Aorta (tissue), 5 donors: ENCODE results near the gene CCNT1. TPM values are rescaled to one million over a fixed set of nuclear protein-coding genes. Genes with fewer than 3 reads are reported as not detected.
A peak's percentile ranks its signal among the peaks of the same experiment; 100 is the strongest.

Experiments used
- ATAC-seq: fragments of 200-7000 bp; cut with Tn5 transposase; one replicate; pipeline ENCODE4 v1.9.1; 2022; ENCODE audit warnings: moderate library complexity; ENCODE audit not compliant: low FRiP score
- DNase-seq, 2 donors: peaks; one replicate each; pipeline ENCODE4 v3.0.0-alpha.2; 2020
- H3K27ac ChIP-seq, 2 donors: one replicate each; pipeline ENCODE4 v1.5.1; 2013; ENCODE audit warnings: low read length in 2 of 2, mild to moderate bottlenecking in 2 of 2, moderate library complexity in 2 of 2, control low read depth in 1 of 2, inconsistent platforms in 1 of 2, low read depth in 1 of 2
- H3K27me3 ChIP-seq, 2 donors: one replicate each; pipeline ENCODE4 v1.6.1; 2013; ENCODE audit warnings: control low read depth in 1 of 2, low read length in 1 of 2, mild to moderate bottlenecking in 1 of 2, moderate library complexity in 1 of 2; ENCODE audit not compliant: insufficient read depth in 2 of 2, control insufficient read depth in 1 of 2
- H3K36me3 ChIP-seq, 2 donors: one replicate each; pipeline ENCODE4 v1.6.1; 2013; ENCODE audit warnings: control low read depth in 1 of 2, low read length in 1 of 2, mild to moderate bottlenecking in 1 of 2; ENCODE audit not compliant: insufficient read depth in 2 of 2, control insufficient read depth in 1 of 2
- H3K4me1 ChIP-seq, 2 donors: one replicate each; pipeline ENCODE4 v1.6.1; 2013; ENCODE audit warnings: low read length in 2 of 2, control low read depth in 1 of 2, mild to moderate bottlenecking in 1 of 2, moderate library complexity in 1 of 2; ENCODE audit not compliant: insufficient read depth in 2 of 2, control insufficient read depth in 1 of 2
- H3K4me3 ChIP-seq, 2 donors: one replicate each; pipeline ENCODE4 v1.5.1; 2013; ENCODE audit warnings: low read length in 2 of 2, control low read depth in 1 of 2, mild to moderate bottlenecking in 1 of 2
- H3K9me3 ChIP-seq: one replicate; pipeline ENCODE4 v1.6.1; 2013; ENCODE audit warnings: mild to moderate bottlenecking, low read length; ENCODE audit not compliant: control insufficient read depth
- WGBS, 2 donors: extraction: QIAGEN DNeasy Blood & Tissue Kit; methylation state at CpG; one replicate each; pipeline ENCODE4 v1.1.7; 2013; 5-methylcytosine and 5-hydroxymethylcytosine counted together
- intact Hi-C, 2 donors: fragments of 100-400 bp; cut with DNase I; formaldehyde crosslinking; loops; one replicate each; pipeline versions ENCODE4 v1.14.2 to v1.15.0; 2022
- long read RNA-seq, 2 donors: library from polyadenylated mRNA; unstranded; transcript quantifications; one replicate each; pipeline ENCODE4 v2.0.0, GENCODE V29; 2020 to 2021
- polyA plus RNA-seq, 2 donors: library from polyadenylated mRNA; stranded (reverse); fragments of 200-250 nt; gene quantifications; one replicate each; pipeline ENCODE4 v1.2.3, GENCODE V29; 2013
- total RNA-seq, 2 donors: library from RNA; stranded (reverse); fragmentation: NEBNext Ultra II Directional; extraction: Animal tissue kit (Norgen Biotek cat#: 25700); gene quantifications; one replicate each; pipeline ENCODE4 v1.2.1, GENCODE V29; 2021
- donor health status: healthy with polysubstance abuse.
- donor health status: Bipolar disorder and iron deficiency.
- donor health status: DM: no; HTN: no; CAD: no.
- donor health status: DM: no; HTN: no; CAD: no.
- donor health status: DM: yes; HTN: yes; CAD: no.

Gene CCNT1
- total RNA-seq (10 to 100 TPM; 36.7 to 42.0 TPM), polyA plus RNA-seq (1 to 10 TPM; 3.9 to 7.4 TPM)
- long read RNA-seq, donor 1, full-length matches to known transcripts = 3 of 6 reads
- long read RNA-seq, donor 1, partial matches to known transcripts = 0 of 6 reads
- long read RNA-seq, donor 1, other reads (novel, unspliced or antisense) = 3 of 6 reads
- long read RNA-seq, donor 2, full-length matches to known transcripts = 1 of 4 reads
- long read RNA-seq, donor 2, partial matches to known transcripts = 0 of 4 reads
- long read RNA-seq, donor 2, other reads (novel, unspliced or antisense) = 3 of 4 reads

- peak within 1 kb of the TSS; percentile 61 to 81 for H3K4me3 ChIP-seq
- 0% methylated on average over 57 to 61 of the region's 61 CpGs for WGBS, 2 donors
- ATAC-seq (peak; percentile 97), DNase-seq (peak; percentile 100)
- no peaks in the 10 kb centered on the region for H3K27me3 ChIP-seq
- peaks cover 0 to 3% of the 10 kb centered on the region in 2 donors for H3K4me1 ChIP-seq
- intact Hi-C loops = loop anchor here in 1 of 2 donors (1.0 kb wide), 1 partner anchor 34 kb away; the partner anchor contains the start of gene KANSL2
- no peaks in the 10 kb centered on the region for H3K36me3 ChIP-seq
- H3K27ac ChIP-seq = peak within 1 kb of the TSS; percentile 31 to 91
- no peaks in the 10 kb centered on the region for H3K9me3 ChIP-seq
Measured at GRCh38 chr12:48716493-48717251, at the start of gene CCNT1. CCNT1 (minus strand) TSS chr12:48716707; CDS start chr12:48716675, 32 bp downstream.

DNA sequence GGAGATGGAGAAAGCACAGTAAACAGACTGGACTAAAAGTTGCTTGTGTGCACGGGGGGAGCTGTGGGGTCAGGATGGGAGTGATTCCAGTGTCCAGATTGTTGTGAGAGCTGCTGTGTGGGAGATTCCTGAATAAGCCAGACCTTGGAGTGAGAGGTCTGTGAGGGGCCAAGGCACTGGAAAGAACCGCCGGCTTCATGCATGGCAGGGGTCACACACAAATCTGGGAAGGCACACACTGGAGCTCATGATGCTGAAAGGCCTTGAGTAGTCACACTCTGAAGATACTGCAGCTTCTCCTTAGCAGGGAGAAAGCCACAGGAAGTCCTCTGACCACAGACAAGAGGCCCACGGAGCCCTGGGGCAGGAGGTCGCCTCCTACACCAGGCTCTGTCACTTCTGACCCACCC is 49.3 kb upstream of the CCNT1 start:
- DNase-seq (peak in 1 of 2 donors; percentile 51), ATAC-seq (no peak)
- no peaks in the 10 kb centered on the region for H3K9me3 ChIP-seq
- H3K4me3 ChIP-seq = no peak overlapping the region
- no peak overlapping the region for H3K27ac ChIP-seq
- H3K4me1 ChIP-seq = no peaks in the 10 kb centered on the region
- 70 to 77% methylated on average over 5 of the region's 5 CpGs for WGBS, 2 donors
- intact Hi-C loops = no loop called here
- no peaks in the 10 kb centered on the region for H3K27me3 ChIP-seq
- H3K36me3 ChIP-seq = peaks cover 0 to 1% of the 10 kb centered on the region in 2 donors

GRCh38 chr12:48764521-48764920 is 48.0 kb upstream of the CCNT1 start:
- no peak overlapping the region for H3K4me3 ChIP-seq
- no peaks in the 10 kb centered on the region for H3K9me3 ChIP-seq
- 79% methylated on average over 2 of the region's 2 CpGs for whole genome bisulfite sequencing, 2 donors
- peak in 1 of 2 donors; percentile 30 for DNase-seq
- H3K27ac ChIP-seq = no peak overlapping the region
- H3K36me3 ChIP-seq = no peaks in the 10 kb centered on the region
- no peaks in the 10 kb centered on the region for H3K27me3 ChIP-seq
- ATAC-seq = no peak
- H3K4me1 ChIP-seq = no peaks in the 10 kb centered on the region
- intact Hi-C loops = no loop called here

DNA sequence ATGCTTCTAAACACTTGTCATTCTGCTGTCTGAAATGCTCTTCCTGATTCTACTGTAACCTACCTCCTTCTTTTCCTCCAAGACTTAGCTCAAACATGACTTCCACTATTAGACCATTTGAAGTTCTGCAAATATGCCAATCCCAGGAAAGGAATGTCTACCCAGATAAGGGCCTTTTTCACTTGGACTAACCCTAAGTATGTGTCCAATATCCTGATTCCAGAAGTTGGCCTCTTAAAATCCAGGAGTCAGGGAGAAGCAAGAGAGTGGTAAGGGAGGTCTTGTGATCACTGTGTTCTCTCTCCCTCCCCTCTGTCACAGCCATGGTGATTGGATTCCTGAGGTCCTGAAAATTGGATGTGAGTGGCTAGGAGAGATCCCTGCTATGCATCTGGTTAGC is 42.2 kb upstream of the CCNT1 start:
- no peak for ATAC-seq
- H3K27ac ChIP-seq = no peak overlapping the region

DNA sequence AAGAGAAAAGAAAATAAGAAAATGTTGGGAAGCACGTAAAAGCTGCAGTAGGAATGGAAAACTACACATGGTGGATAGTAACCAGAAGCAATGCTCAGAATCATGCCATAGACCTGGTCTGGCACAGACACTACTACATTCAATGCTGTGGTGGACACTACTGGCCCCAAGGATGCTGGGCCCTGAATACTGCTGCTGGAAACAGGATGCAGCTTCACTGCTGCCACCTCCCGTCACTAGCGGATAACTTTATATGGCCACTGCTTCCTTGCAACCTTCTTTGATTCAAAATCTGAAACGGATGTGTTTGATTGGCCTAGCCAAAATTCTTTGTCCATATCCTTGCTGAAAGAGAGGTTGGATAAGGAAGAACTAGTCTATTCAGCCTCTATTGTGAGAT is 41.7 kb upstream of the CCNT1 start:
- Histone ChIP-seq H3K4me1 (no peaks in the 10 kb centered on the region), H3K4me3 (no peak overlapping the region), H3K9me3 (no peaks in the 10 kb centered on the region), H3K36me3 (no peaks in the 10 kb centered on the region), H3K27me3 (no peaks in the 10 kb centered on the region), H3K27ac (no peak overlapping the region)
- ATAC-seq = no peak
- WGBS, 2 donors = 57 to 63% methylated on average over 4 of the region's 4 CpGs
- intact Hi-C loops = no loop called here
- DNase-seq = no peak

More for the DNA sequence above, 42.2 kb upstream of the CCNT1 start:
- intact Hi-C loops = no loop called here
- Histone ChIP-seq H3K4me3 (no peak overlapping the region), H3K27me3 (no peaks in the 10 kb centered on the region), H3K4me1 (no peaks in the 10 kb centered on the region), H3K36me3 (no peaks in the 10 kb centered on the region), H3K9me3 (no peaks in the 10 kb centered on the region)
- no peak for DNase-seq

- Histone ChIP-seq H3K36me3 (no peaks in the 10 kb centered on the region), H3K4me3 (no peak overlapping the region), H3K9me3 (no peaks in the 10 kb centered on the region), H3K27ac (no peak overlapping the region), H3K4me1 (no peaks in the 10 kb centered on the region), H3K27me3 (no peaks in the 10 kb centered on the region)
- DNase-seq (no peak), ATAC-seq (no peak)
- 39 to 46% methylated on average over 2 of the region's 2 CpGs for WGBS, 2 donors
- intact Hi-C loops = no loop called here
Measured at GRCh38 chr12:48750769-48751356, 34.4 kb upstream of the CCNT1 start.

GRCh38 chr12:48750215-48750614 is 33.7 kb upstream of the CCNT1 start:
- DNase-seq (no peak), ATAC-seq (no peak)
- Histone ChIP-seq H3K4me3 (no peak overlapping the region), H3K4me1 (no peaks in the 10 kb centered on the region), H3K27me3 (no peaks in the 10 kb centered on the region), H3K36me3 (no peaks in the 10 kb centered on the region), H3K9me3 (no peaks in the 10 kb centered on the region), H3K27ac (no peak overlapping the region)
- WGBS, 2 donors = 95 to 97% methylated on average over 1 of the region's 1 CpG
- intact Hi-C loops = no loop called here

DNA sequence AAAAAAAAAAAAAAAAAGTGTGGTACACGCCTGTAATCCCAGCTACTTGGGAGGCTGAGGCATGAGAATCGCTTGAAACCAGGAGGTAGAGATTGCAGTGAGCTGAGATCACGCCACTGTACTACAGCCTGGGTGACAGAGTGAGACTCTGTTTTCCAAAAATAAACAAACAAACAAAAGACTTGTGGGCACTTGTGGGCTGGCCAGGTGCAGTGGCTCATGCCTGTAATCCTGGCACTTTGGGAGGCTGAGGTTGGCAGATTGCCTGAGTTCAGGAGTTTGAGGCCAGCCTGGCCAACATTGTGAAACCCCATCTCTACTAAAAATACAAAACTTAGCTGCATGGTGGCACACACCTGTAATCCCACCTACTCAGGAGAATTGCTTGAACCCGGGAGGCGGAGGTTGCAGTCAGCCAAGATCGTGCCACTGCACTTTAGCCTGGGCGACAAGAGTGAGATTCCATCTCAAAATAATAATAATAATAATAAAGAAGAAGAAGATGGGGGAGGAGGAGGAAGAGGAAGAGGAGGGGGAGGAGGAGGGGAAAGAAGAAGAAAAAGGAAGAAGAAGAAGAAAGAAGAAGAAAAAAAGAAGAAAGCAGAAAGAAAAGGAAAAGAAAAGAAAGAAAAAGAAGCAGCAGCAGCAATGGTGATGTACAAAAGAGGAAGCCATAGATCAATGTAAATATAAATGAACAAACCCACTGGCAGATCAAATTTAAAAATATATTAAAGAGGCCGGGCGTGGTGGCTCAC is 27.9 kb upstream of the CCNT1 start:
- Histone ChIP-seq H3K27me3 (no peaks in the 10 kb centered on the region), H3K36me3 (no peaks in the 10 kb centered on the region), H3K9me3 (no peaks in the 10 kb centered on the region), H3K4me3 (no peak overlapping the region), H3K4me1 (no peaks in the 10 kb centered on the region), H3K27ac (no peak overlapping the region)
- intact Hi-C loops = no loop called here
- ATAC-seq (no peak), DNase-seq (no peak)
- WGBS, 2 donors = 75 to 85% methylated on average over 9 of the region's 9 CpGs
